ENCODE data around the gene CACNA1S.

The CACNA1S gene

DNA sequence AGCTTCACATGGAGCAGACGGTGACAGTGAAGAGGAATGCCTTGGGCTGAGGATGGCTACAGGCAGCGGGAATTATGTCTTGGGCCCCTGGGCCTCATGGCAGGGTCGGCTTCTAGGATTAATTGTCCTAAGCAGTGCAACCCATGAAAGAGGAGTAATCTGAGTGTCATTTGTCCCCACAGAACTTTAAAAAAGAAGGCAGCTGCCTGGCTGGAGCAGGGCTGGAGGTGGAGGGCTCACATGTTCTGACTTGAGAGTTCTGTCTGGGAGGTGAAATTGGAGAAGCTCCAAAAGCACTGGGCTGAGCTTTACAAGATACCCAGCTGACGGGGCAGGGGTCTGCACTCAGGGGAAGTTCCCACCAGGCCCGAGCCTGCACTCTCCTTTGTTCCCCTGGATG lies 22.6 kb downstream of the CACNA1S start:
- TF ChIP-seq, protein P1, sequence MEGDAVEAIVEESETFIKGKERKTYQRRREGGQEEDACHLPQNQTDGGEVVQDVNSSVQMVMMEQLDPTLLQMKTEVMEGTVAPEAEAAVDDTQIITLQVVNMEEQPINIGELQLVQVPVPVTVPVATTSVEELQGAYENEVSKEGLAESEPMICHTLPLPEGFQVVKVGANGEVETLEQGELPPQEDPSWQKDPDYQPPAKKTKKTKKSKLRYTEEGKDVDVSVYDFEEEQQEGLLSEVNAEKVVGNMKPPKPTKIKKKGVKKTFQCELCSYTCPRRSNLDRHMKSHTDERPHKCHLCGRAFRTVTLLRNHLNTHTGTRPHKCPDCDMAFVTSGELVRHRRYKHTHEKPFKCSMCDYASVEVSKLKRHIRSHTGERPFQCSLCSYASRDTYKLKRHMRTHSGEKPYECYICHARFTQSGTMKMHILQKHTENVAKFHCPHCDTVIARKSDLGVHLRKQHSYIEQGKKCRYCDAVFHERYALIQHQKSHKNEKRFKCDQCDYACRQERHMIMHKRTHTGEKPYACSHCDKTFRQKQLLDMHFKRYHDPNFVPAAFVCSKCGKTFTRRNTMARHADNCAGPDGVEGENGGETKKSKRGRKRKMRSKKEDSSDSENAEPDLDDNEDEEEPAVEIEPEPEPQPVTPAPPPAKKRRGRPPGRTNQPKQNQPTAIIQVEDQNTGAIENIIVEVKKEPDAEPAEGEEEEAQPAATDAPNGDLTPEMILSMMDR (IDR thresholded peaks at IDR 0.05; ENCODE audit: insufficient read depth, low read depth, low read length, missing control alignments): no peak
- no peak overlapping the region for H3K4me3 ChIP-seq (ENCODE audit: low read length)
- DNase-seq (ENCODE audit: low read depth): peak; percentile 39

DNA sequence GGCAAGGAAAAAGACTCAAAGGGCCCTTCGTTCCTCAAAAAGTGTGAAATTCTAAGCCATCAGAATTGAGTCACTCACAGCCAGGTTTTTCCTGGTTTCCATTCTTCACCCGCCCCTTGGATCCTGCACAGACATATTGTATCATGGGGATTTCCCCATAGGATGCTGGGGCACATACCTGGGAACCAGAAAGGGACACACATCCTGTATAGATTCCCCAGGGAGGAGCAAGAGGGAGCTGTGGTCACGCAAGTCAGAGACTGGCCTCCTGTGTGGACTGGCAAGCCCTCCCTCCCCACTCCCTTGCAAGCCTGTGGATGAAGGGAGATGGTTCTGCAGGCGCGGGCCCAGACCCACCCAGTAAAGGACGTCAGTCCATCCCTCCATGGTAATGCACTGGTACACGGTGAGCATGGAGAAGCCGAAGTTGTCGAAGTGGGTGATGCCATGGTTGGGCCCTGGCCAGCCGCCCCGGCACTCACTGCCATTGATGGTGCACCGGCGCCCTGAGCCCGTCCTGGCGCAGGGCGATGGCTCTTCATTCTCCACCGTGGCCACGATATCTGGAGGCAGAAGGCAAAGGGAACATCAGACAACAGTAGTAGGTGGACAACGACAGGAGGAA lies 23.2 kb downstream of the CACNA1S start:
- H3K4me3 ChIP-seq (ENCODE audit: low read length): no peak overlapping the region
- peak; percentile 83 for DNase-seq (ENCODE audit: low read depth)
- TF ChIP-seq, protein P1 (IDR thresholded peaks at IDR 0.05; ENCODE audit: insufficient read depth, low read depth, low read length, missing control alignments): peak; percentile 9

DNA sequence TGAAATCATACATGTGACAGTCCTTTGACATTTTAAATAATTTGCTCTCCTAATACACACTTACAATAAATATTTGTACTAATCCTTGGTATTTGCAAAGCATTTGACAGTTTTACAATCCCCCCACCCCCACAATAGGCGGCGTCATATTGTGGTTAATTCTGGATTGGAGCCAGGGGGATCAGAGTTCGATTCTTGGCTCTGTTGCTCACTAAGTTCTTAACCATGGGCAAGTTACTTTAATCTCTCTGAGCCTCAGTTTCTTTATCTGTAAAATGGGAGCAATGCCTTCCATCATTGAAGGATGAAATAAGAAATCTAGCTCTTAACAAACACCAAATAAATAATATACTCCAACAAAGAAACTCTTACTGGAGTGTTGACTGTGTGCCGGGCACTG lies 23.8 kb downstream of the CACNA1S start:
- TF ChIP-seq, protein P1 (IDR thresholded peaks at IDR 0.05; ENCODE audit: insufficient read depth, low read depth, low read length, missing control alignments): no peak
- H3K4me3 ChIP-seq (ENCODE audit: low read length): no peak overlapping the region
- no peak for DNase-seq (ENCODE audit: low read depth)

DNA sequence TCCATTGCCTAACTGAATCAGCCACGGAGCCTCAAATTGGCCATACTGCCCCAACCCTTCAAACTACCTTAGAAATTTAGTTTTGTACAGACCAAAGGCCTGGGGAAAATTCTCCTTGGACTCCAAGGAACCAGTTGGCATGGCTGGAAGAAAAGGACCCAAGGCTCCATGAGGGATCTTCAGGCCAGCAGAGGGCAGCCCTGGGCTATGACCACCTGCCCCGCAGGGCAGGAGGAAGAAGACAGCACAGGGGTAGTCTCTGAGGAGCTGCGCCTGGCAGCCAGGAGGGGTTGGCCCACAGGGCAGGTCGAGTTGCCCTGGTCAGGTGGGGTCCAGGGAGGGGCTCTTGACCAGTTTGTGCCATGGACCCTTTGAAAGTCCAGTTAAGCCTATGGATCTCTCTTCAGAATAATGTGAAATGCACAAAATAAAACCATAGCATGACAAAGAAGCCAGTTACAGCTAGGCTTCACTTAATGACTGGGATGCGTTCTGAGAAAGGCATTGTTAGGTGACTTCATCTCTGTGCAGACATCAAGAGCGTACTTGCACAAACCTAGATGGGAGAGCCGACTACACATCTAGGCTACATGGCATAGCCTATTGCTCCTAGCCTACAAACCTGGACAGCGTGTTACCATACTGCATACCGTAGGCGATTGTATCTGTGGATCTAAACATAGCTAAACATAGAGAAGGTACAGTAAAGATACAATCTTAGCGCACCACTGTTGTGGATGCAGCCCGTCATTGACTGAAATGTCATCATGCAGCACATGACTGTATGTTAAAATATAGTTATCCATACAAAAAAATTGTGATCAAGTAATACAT lies 26.1 kb downstream of the CACNA1S start:
- TF ChIP-seq, protein P1 (IDR thresholded peaks at IDR 0.05; ENCODE audit: insufficient read depth, low read depth, low read length, missing control alignments): peak; percentile 64
- H3K4me3 ChIP-seq (ENCODE audit: low read length): no peak overlapping the region
- peak; percentile 55 for DNase-seq (ENCODE audit: low read depth)

DNA sequence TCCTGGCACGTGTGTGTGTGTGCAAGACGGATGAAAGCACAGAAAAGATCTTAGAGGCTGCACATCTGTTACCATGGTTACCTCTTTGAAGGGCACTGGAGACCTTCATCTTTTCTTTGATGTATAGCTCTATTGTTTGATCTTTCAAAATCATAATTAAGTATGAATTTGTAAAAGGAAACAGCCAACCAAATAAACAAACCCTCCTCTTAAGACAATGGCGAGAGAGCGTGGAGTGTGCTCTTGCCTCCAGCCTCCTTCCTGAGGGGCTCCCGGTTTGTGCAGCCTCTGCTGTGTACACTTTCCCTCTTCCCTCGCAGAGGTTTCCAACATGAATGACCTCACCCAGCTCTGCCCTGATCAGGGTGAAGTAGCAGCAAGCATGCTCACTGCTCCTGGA lies 27.9 kb downstream of the CACNA1S start:
- DNase-seq (ENCODE audit: low read depth): no peak
- TF ChIP-seq, protein P1 (IDR thresholded peaks at IDR 0.05; ENCODE audit: insufficient read depth, low read depth, low read length, missing control alignments): no peak

DNA sequence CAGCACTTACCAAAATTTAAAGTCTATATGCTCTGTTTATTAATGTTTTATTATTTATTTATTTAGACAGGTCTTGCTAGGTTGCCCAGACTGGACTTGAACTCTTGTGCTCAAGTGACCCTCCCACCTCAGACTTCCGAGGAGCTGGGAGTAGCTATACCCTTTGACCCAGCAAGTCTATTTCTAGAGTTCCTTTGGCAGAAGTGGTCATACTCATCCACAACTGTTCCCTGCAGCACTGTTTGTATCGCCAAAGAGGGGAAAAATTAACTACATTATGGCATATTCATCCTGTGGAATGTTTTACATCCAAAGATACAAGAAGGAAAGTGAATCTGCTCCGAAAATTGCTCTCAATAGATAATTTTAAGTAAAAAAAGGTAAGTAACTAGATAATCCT lies 28.5 kb downstream of the CACNA1S start:
- TF ChIP-seq, protein P1 (IDR thresholded peaks at IDR 0.05; ENCODE audit: insufficient read depth, low read depth, low read length, missing control alignments): no peak
- no peak for DNase-seq (ENCODE audit: low read depth)
- no peak overlapping the region for H3K4me3 ChIP-seq (ENCODE audit: low read length)

More for the DNA sequence above, 27.9 kb downstream of the CACNA1S start:
- H3K4me3 ChIP-seq (ENCODE audit: low read length): no peak overlapping the region
